HepG2 (cell line): ENCODE measurements around the gene FBXL4. TPM values are rescaled to one million over a fixed set of nuclear protein-coding genes. Genes with fewer than 3 reads are reported as not detected.

Source experiments
- ATAC-seq: fragments of 200-7000 bp; cut with Tn5 transposase; 3 replicates; pipeline ENCODE4 v1.9.1; 2020; ENCODE audit warnings: mild to moderate bottlenecking, moderate library complexity
- BruUV-seq: library from RNA; stranded (reverse); fragments of 400-500 nt; replicated peaks from 2 replicates; lab custom pipeline; 2021; lab: Mats Ljungman, UMichigan
- CTCF ChIA-PET: fragments of 300-600 bp; formaldehyde crosslinking; extraction: SDS; loops from one replicate; lab custom pipeline; 2021; ENCODE audit warnings: low total read pairs, inconsistent platforms, low intra/inter-chr PET ratio; lab: Yijun Ruan, JAX
- POLR2A ChIA-PET: fragments of 350-600 bp; sonication (Branson Sonifier 250); formaldehyde crosslinking; loops from one replicate; lab custom pipeline; 2020; ENCODE audit warnings: antibody characterized with exemption, inconsistent platforms; lab: Yijun Ruan, JAX
- DNase-seq: peaks from one replicate; pipeline ENCODE4 v3.0.0-alpha.2; 2015; ENCODE audit warnings: low spot score
- FAIRE-seq: peaks from 3 replicates; lab custom pipeline; 2011; peaks lifted over from hg19 to GRCh38; lab: Jason Lieb, UNC
- H2AFZ ChIP-seq: one replicate; pipeline ENCODE4 v1.6.1; 2011; ENCODE audit warnings: low read length, inconsistent platforms
- H3K27ac ChIP-seq: fragments of 300-600 bp; 3 replicates; pipeline ENCODE4 v1.8.0; 2011; ENCODE audit warnings: mixed run types, mild to moderate bottlenecking, mixed read lengths, low read length, inconsistent platforms; ENCODE audit not compliant: insufficient read depth; ENCODE audit errors: extremely low read length
- H3K27me3 ChIP-seq, 2 experiments: fragments of 200-600 bp in 1 of 2; 2 replicates in 1 of 2; 3 replicates in 1 of 2; pipeline versions ENCODE4 v1.6.0 to v1.8.0; 2011; ENCODE audit warnings: low read length in 2 of 2, mild to moderate bottlenecking in 2 of 2, moderate library complexity in 2 of 2, inconsistent platforms in 1 of 2; ENCODE audit not compliant: insufficient read depth in 2 of 2, control insufficient read depth in 1 of 2
- H3K36me3 ChIP-seq, 2 experiments: fragments of 200-600 bp in 1 of 2; replicated peaks in 1 of 2; 2 replicates in 1 of 2; 3 replicates in 1 of 2; pipeline versions ENCODE4 v1.5.1 to v1.8.0; 2011; ENCODE audit warnings: low read length in 2 of 2, inconsistent platforms in 1 of 2; ENCODE audit not compliant: insufficient read depth in 2 of 2, control insufficient read depth in 1 of 2
- H3K4me1 ChIP-seq: 2 replicates; pipeline ENCODE4 v1.5.1; 2012; ENCODE audit warnings: low read length, inconsistent platforms; ENCODE audit not compliant: insufficient read depth
- H3K4me2 ChIP-seq: 2 replicates; pipeline ENCODE4 v1.6.0; 2011; ENCODE audit warnings: low read depth, low read length, inconsistent platforms
- H3K4me3 ChIP-seq, 3 experiments: fragments of 200-600 bp in 1 of 3; sonication (generic), shearing (Covaris generic) in 1 of 3; replicated peaks in 1 of 3; 2 replicates each; pipeline ENCODE4 v1.5.1; 2011 to 2016; ENCODE audit warnings: low read length in 3 of 3, inconsistent platforms in 2 of 3, low read depth in 2 of 3, mild to moderate bottlenecking in 2 of 3, control low read depth in 1 of 3, mixed read lengths in 1 of 3; ENCODE audit not compliant: insufficient read depth in 1 of 3
- H3K79me2 ChIP-seq: one replicate; pipeline ENCODE4 v1.6.1; 2011; ENCODE audit warnings: low read length, inconsistent platforms; ENCODE audit not compliant: insufficient read depth
- H3K9ac ChIP-seq: 2 replicates; pipeline ENCODE4 v1.6.0; 2011; ENCODE audit warnings: mild to moderate bottlenecking, low read depth, low read length, inconsistent platforms; ENCODE audit not compliant: insufficient read depth
- H3K9me3 ChIP-seq: 2 replicates; pipeline ENCODE4 v1.5.1; 2012; ENCODE audit warnings: mild to moderate bottlenecking, low read length
- H4K20me1 ChIP-seq: 2 replicates; pipeline ENCODE4 v1.6.0; 2011; ENCODE audit warnings: inconsistent platforms, mild to moderate bottlenecking, low read length, moderate library complexity; ENCODE audit not compliant: insufficient read depth
- CBX1 ChIP-seq: IDR thresholded peaks from one replicate; pipeline ENCODE4 v1.6.1; 2016; ENCODE audit warnings: antibody characterized with exemption, low read depth
- EEA1 ChIP-seq: sonication (generic); formaldehyde crosslinking; IDR thresholded peaks from 2 replicates; pipeline ENCODE4 v1.5.1; 2020; ENCODE audit warnings: mild to moderate bottlenecking, missing genetic modification reagents, borderline replicate concordance
- FOXA1 ChIP-seq, 2 experiments: fragments of 450-650 bp in 1 of 2; sonication (generic) in 1 of 2; formaldehyde crosslinking in 1 of 2; IDR thresholded peaks; 2 replicates each; pipeline versions ENCODE4 v1.4.0 to v1.6.1; 2016 to 2020; ENCODE audit warnings: missing genetic modification reagents in 1 of 2
- GPN1 ChIP-seq: sonication (generic); formaldehyde crosslinking; IDR thresholded peaks from 2 replicates; pipeline ENCODE4 v1.5.1; 2020; ENCODE audit warnings: missing genetic modification reagents, borderline replicate concordance
- HMG20A ChIP-seq: IDR thresholded peaks from 2 replicates; pipeline ENCODE4 v1.6.1; 2016; ENCODE audit warnings: borderline replicate concordance
- PHF21A ChIP-seq: sonication (generic); formaldehyde crosslinking; IDR thresholded peaks from 2 replicates; pipeline ENCODE4 v1.5.0; 2020; ENCODE audit warnings: mild to moderate bottlenecking, missing genetic modification reagents
- RAD21 ChIP-seq: fragments of 450-650 bp; formaldehyde crosslinking; IDR thresholded peaks from 2 replicates; pipeline ENCODE4 v1.5.0; 2020; ENCODE audit warnings: mild to moderate bottlenecking
- SATB2 ChIP-seq: sonication (generic); formaldehyde crosslinking; IDR thresholded peaks from 2 replicates; pipeline ENCODE4 v1.5.0; 2020; ENCODE audit warnings: missing genetic modification reagents
- SMAD1 ChIP-seq: sonication (generic); formaldehyde crosslinking; IDR thresholded peaks from 2 replicates; pipeline ENCODE4 v1.4.0; 2020; ENCODE audit warnings: missing genetic modification reagents, low read depth, mild to moderate bottlenecking, borderline replicate concordance
- TSC22D2 ChIP-seq: sonication (generic); formaldehyde crosslinking; IDR thresholded peaks from 2 replicates; pipeline ENCODE4 v1.5.1; 2020; ENCODE audit warnings: missing genetic modification reagents, mild to moderate bottlenecking, borderline replicate concordance
- ZBTB7B ChIP-seq: sonication (generic); formaldehyde crosslinking; IDR thresholded peaks from 2 replicates; pipeline ENCODE4 v1.4.0; 2020; ENCODE audit warnings: missing genetic modification reagents
- ZNF598 ChIP-seq: sonication (generic); formaldehyde crosslinking; IDR thresholded peaks from 2 replicates; pipeline ENCODE4 v1.5.1; 2020; ENCODE audit warnings: mild to moderate bottlenecking, missing genetic modification reagents, borderline replicate concordance
- ZNF746 ChIP-seq: sonication (generic); formaldehyde crosslinking; IDR thresholded peaks from 2 replicates; pipeline ENCODE4 v1.8.0; 2022; ENCODE audit warnings: mild to moderate bottlenecking, missing genetic modification reagents
- ZNF784 ChIP-seq: sonication (generic); formaldehyde crosslinking; IDR thresholded peaks from 2 replicates; pipeline ENCODE4 v1.5.1; 2020; ENCODE audit warnings: missing genetic modification reagents, mild to moderate bottlenecking, borderline replicate concordance
- ZNF788 ChIP-seq: sonication (generic); formaldehyde crosslinking; IDR thresholded peaks from 2 replicates; pipeline ENCODE4 v1.5.0; 2020; ENCODE audit warnings: mild to moderate bottlenecking, missing genetic modification reagents, borderline replicate concordance
- ZNF839 ChIP-seq: sonication (generic); formaldehyde crosslinking; IDR thresholded peaks from 2 replicates; pipeline ENCODE4 v1.4.0; 2020; ENCODE audit warnings: missing genetic modification reagents, mild to moderate bottlenecking, borderline replicate concordance
- ZNF841 ChIP-seq: sonication (generic); formaldehyde crosslinking; IDR thresholded peaks from 2 replicates; pipeline ENCODE4 v1.8.1; 2023; ENCODE audit warnings: missing genetic modification reagents, borderline replicate concordance
- ZSCAN5A ChIP-seq: sonication (generic); formaldehyde crosslinking; IDR thresholded peaks from 2 replicates; pipeline ENCODE4 v1.8.0; 2022; ENCODE audit warnings: mild to moderate bottlenecking, missing genetic modification reagents, borderline replicate concordance
- WGBS: methylation state at CpG from one replicate; pipeline ENCODE4 v1.1.6; 2017; ENCODE audit warnings: low lambda C conversion rate; 5-methylcytosine and 5-hydroxymethylcytosine counted together
- in situ Hi-C: cut with HindIII; loops from 2 replicates; pipeline ENCODE4 v1.10.0; 2017; ENCODE audit warnings: low pct_unique_long_range_greater_than_20kb; ENCODE audit not compliant: extremely low pct_ligation_motif_present
- intact Hi-C: fragments of 100-400 bp; cut with micrococcal nuclease; formaldehyde crosslinking; loops from one replicate; pipeline ENCODE4 v1.10.0; 2022; ENCODE audit not compliant: unreplicated experiment
- polyA plus RNA-seq, 8 experiments: library from polyadenylated mRNA; depleted of rRNA in 3 of 8; stranded (reverse) in 7 of 8; unstranded in 1 of 8; fragments of >200 nt; fragmentation: Illumina TruSeq in 4 of 8; extraction: Trizol in 4 of 8; gene quantifications; 2 replicates each; pipeline versions ENCODE4 v1.2.1 to v1.2.3, GENCODE V29; 2011 to 2016; ENCODE audit warnings: low read depth in 4 of 8, missing spikeins in 1 of 8, mixed read lengths in 1 of 8; ENCODE audit not compliant: insufficient read depth in 1 of 8
- total RNA-seq, 5 experiments: library from RNA; depleted of rRNA; stranded (reverse); fragments of >200 nt; fragmentation: Illumina TruSeq; extraction: Trizol; gene quantifications; 2 replicates each; pipeline ENCODE4 v1.2.3, GENCODE V29; 2016; ENCODE audit warnings: low read depth in 1 of 5

FBXL4 gene
- total and polyA plus RNA-seq, 2 of the 13 experiments (the other 11 are each of a cell fraction or from before 2014, with no cell fraction given) = 13.2 to 17.6 TPM

DNA sequence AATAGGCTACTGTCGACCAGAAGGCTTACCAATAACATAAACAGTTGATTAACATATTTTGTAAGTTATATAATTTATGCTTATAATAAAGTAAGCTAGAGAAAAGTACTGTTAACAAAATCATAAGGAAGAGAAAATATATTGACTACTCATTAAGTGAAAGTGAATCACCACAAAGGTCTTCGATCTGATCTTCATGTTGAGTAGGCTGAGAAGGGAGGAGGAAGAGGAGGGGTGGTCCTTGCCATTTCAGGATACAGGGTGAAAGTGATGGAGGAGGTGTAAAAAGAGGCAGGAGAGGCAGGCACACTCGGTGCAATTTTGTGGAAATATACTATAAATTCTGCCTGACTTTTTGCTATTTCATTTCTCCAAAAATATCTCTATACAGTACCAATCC lies 10.4 kb downstream of the FBXL4 start:
- 96% methylated on average over 3 of the region's 3 CpGs for WGBS
- POLR2A ChIA-PET = interaction anchor here (1.5 kb wide), 1 partner anchor 11 kb away, joined by 5 read pairs; no protein-coding TSS in a partner anchor
- Histone ChIP-seq H2AFZ (no peak overlapping the region), H3K27me3 (no peaks in the 10 kb centered on the region), H3K9ac (no peak overlapping the region), H3K4me2 (no peak overlapping the region), H4K20me1 (peaks cover 15% of the 10 kb centered on the region; the same call in 1 of the 2 replicates), H3K79me2 (peaks cover 31% of the 10 kb centered on the region), H3K4me1 (peaks cover 14% of the 10 kb centered on the region), H3K27ac (no peak overlapping the region), H3K4me3 (no peak overlapping the region), H3K36me3 (peaks cover 0 to 3% of the 10 kb centered on the region in 2 experiments; a peak in 1 of 5 replicates), H3K9me3 (peaks cover 1% of the 10 kb centered on the region; the same call in 1 of the 2 replicates)
- no TSS peak for BruUV-seq
- in situ Hi-C loops (no loop called here), intact Hi-C loops (no loop called here)
- FAIRE-seq = no peak
- DNase-seq = no peak
- no peak for ATAC-seq
- CTCF ChIA-PET = no interaction called here
- TF ChIP-seq HMG20A (CRISPR knock-in tag) = no peak
- TF ChIP-seq FOXA1 (IDR thresholded peaks at IDR 0.05) = no peak
- TF ChIP-seq FOXA1 (CRISPR knock-in tag; IDR thresholded peaks at IDR 0.05) = no peak
- no peak for TF ChIP-seq RAD21
- no peak for TF ChIP-seq ZNF598 (CRISPR knock-in tag)
- TF ChIP-seq ZNF746 (CRISPR knock-in tag) = no peak
- TF ChIP-seq ZSCAN5A (CRISPR knock-in tag) = no peak
- no peak for TF ChIP-seq ZNF839
- no peak for TF ChIP-seq EEA1 (CRISPR knock-in tag)
- TF ChIP-seq TSC22D2 = no peak
- no peak for TF ChIP-seq GPN1
- no peak for TF ChIP-seq PHF21A
- no peak for TF ChIP-seq SMAD1 (CRISPR knock-in tag)
- no peak for TF ChIP-seq ZNF788 (CRISPR knock-in tag)
- no peak for TF ChIP-seq ZBTB7B
- TF ChIP-seq ZNF784 (CRISPR knock-in tag) = no peak
- no peak for TF ChIP-seq SATB2 (CRISPR knock-in tag)
- no peak for TF ChIP-seq CBX1
- TF ChIP-seq ZNF841 (CRISPR knock-in tag) = no peak
